Trophoblast cell (in vitro differentiated cells and primary cell): ENCODE measurements around the gene MMS19.
A peak's percentile ranks its signal among the peaks of the same experiment; 100 is the strongest.
"Not testable (repeated sequence)": the region's sequence is repeated elsewhere in the genome, so short reads cannot be mapped to it uniquely, and the experiment has no call there.

Experiments used
- DNase-seq, 2 donors: peaks; one replicate each; pipeline ENCODE4 v3.0.0-alpha.2; 2016
- H2AFZ ChIP-seq: 2 replicates; pipeline ENCODE4 v1.6.1; 2013; ENCODE audit warnings: low read length, moderate library complexity, mild to moderate bottlenecking; ENCODE audit not compliant: insufficient read depth, poor library complexity
- H2AK5ac ChIP-seq: 2 replicates; pipeline ENCODE4 v1.6.1; 2013; ENCODE audit warnings: mild to moderate bottlenecking, low read length
- H2BK120ac ChIP-seq: 2 replicates; pipeline ENCODE4 v1.6.1; 2013; ENCODE audit warnings: low read length, mild to moderate bottlenecking, moderate library complexity; ENCODE audit not compliant: insufficient read depth, poor library complexity
- H2BK12ac ChIP-seq: 2 replicates; pipeline ENCODE4 v1.6.1; 2013; ENCODE audit warnings: mild to moderate bottlenecking, low read length, moderate library complexity
- H2BK5ac ChIP-seq: 2 replicates; pipeline ENCODE4 v1.6.1; 2013; ENCODE audit warnings: low read length, low read depth, moderate library complexity, mild to moderate bottlenecking; ENCODE audit not compliant: poor library complexity
- H3K14ac ChIP-seq: 2 replicates; pipeline ENCODE4 v1.6.1; 2013; ENCODE audit warnings: mild to moderate bottlenecking, low read length
- H3K18ac ChIP-seq: 2 replicates; pipeline ENCODE4 v1.6.1; 2013; ENCODE audit warnings: mild to moderate bottlenecking, low read length
- H3K23ac ChIP-seq: 2 replicates; pipeline ENCODE4 v1.6.1; 2013; ENCODE audit warnings: low read length
- H3K27ac ChIP-seq: 2 replicates; pipeline ENCODE4 v1.5.1; 2013; ENCODE audit warnings: low read depth, mild to moderate bottlenecking, inconsistent platforms, low read length, moderate library complexity
- H3K27me3 ChIP-seq: 2 replicates; pipeline ENCODE4 v1.6.1; 2013; ENCODE audit warnings: inconsistent platforms, mild to moderate bottlenecking, low read length, moderate library complexity; ENCODE audit not compliant: insufficient read depth
- H3K36me3 ChIP-seq, 2 experiments: 1 replicate in 1 of 2; 2 replicates in 1 of 2; pipeline ENCODE4 v1.6.1; 2013; ENCODE audit warnings: low read length in 2 of 2, mild to moderate bottlenecking in 2 of 2, moderate library complexity in 1 of 2; ENCODE audit not compliant: insufficient read depth in 2 of 2, control insufficient read depth in 1 of 2
- H3K4ac ChIP-seq: 2 replicates; pipeline ENCODE4 v1.6.1; 2013; ENCODE audit warnings: low read depth, mild to moderate bottlenecking, low read length, moderate library complexity
- H3K4me1 ChIP-seq, 2 experiments: 1 replicate in 1 of 2; 2 replicates in 1 of 2; pipeline ENCODE4 v1.6.1; 2013; ENCODE audit warnings: low read length in 2 of 2, mild to moderate bottlenecking in 2 of 2, moderate library complexity in 1 of 2; ENCODE audit not compliant: insufficient read depth in 2 of 2, control insufficient read depth in 1 of 2
- H3K4me2 ChIP-seq: 2 replicates; pipeline ENCODE4 v1.6.1; 2013; ENCODE audit warnings: inconsistent platforms, mild to moderate bottlenecking, low read length, moderate library complexity
- H3K4me3 ChIP-seq: 2 replicates; pipeline ENCODE4 v1.5.1; 2013; ENCODE audit warnings: mild to moderate bottlenecking, low read depth, low read length, inconsistent platforms
- H3K79me1 ChIP-seq: one replicate; pipeline ENCODE4 v1.6.1; 2013; ENCODE audit warnings: low read length
- H3K79me2 ChIP-seq: 2 replicates; pipeline ENCODE4 v1.6.1; 2013; ENCODE audit warnings: low read length, mild to moderate bottlenecking; ENCODE audit not compliant: control insufficient read depth, insufficient read depth, poor library complexity
- H3K9ac ChIP-seq: 2 replicates; pipeline ENCODE4 v1.6.1; 2013; ENCODE audit warnings: mild to moderate bottlenecking, low read length
- H3K9me3 ChIP-seq: 2 replicates; pipeline ENCODE4 v1.6.1; 2013; ENCODE audit warnings: low read depth, mild to moderate bottlenecking, control low read depth, inconsistent platforms, low read length; ENCODE audit not compliant: insufficient read depth
- H4K12ac ChIP-seq: 2 replicates; pipeline ENCODE4 v1.6.1; 2013; ENCODE audit warnings: low read depth, mild to moderate bottlenecking, low read length, moderate library complexity
- H4K8ac ChIP-seq: 2 replicates; pipeline ENCODE4 v1.6.1; 2013; ENCODE audit warnings: low read depth, mild to moderate bottlenecking, low read length, moderate library complexity
- H4K91ac ChIP-seq: one replicate; pipeline ENCODE4 v1.6.1; 2013; ENCODE audit warnings: low read depth, mild to moderate bottlenecking, low read length, moderate library complexity
- WGBS: extraction: QIAGEN DNeasy Blood & Tissue Kit; methylation state at CpG from one replicate; pipeline ENCODE4 v1.1.7; 2013; ENCODE audit warnings: missing lambda C conversion rate; ENCODE audit not compliant: insufficient read length, insufficient coverage; ENCODE audit errors: extremely low coverage; 5-methylcytosine and 5-hydroxymethylcytosine counted together

MMS19 gene

DNA sequence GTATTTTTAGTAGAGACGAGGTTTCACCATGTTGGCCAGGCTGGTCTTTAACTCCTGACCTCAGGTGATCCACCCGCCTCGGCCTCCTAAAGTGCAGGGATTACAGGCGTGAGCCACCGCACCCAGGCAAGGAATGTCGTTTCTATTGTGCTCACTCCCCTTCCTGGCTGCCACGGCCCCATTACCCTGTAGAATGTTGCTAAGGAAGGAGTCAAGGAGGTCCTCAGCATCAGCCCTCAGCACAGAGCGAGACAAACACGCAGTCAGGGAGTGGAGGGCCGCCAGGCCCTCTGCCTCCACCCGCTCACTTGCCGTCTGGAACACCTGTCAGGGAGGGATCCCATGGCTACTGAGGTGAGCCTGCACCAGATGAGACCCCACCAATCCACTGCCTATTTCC is 29.4 kb downstream of the MMS19 start:
- not testable (repeated sequence) for H2BK120ac ChIP-seq, H4K8ac ChIP-seq, H3K27me3 ChIP-seq, H2BK12ac ChIP-seq, H3K79me1 ChIP-seq, H3K4me2 ChIP-seq, H3K4me3 ChIP-seq, H4K12ac ChIP-seq, H3K27ac ChIP-seq, H3K9ac ChIP-seq, H4K91ac ChIP-seq, H2AK5ac ChIP-seq, H3K79me2 ChIP-seq, H2BK5ac ChIP-seq, H3K4me1 ChIP-seq, H3K23ac ChIP-seq, H3K9me3 ChIP-seq, H2AFZ ChIP-seq, H3K4ac ChIP-seq, H3K14ac ChIP-seq, H3K18ac ChIP-seq
- DNase-seq = peak; percentile 15 to 20
- WGBS = no CpG with 5 or more reads among the region's 12 CpGs
- H3K36me3 ChIP-seq = peaks cover 47 to 62% of the 10 kb centered on the region in 2 experiments

DNA sequence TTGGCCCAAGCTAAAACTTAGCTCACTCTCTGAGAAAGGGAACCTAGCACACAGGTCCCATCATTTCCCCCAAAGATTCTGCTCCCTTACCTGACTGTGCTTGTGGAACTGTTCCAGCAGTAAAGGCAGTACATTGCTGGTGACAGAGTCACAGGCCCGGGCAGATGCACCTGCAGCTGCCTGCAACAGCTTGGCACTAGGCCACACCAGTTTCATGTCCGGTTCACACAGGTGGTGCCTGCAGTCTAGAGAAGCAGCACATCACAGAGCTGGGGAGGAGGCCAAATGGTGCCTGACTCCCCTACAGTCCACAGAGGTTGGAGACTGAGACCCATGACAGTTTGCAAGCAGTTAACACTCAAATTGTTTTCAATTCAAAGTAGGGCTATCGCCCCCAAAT is 30.1 kb downstream of the MMS19 start:
- Histone ChIP-seq H3K27me3 (no peaks in the 10 kb centered on the region), H3K23ac (peak overlapping the region; percentile 37)
- WGBS = no CpG with 5 or more reads among the region's 3 CpGs

DNA sequence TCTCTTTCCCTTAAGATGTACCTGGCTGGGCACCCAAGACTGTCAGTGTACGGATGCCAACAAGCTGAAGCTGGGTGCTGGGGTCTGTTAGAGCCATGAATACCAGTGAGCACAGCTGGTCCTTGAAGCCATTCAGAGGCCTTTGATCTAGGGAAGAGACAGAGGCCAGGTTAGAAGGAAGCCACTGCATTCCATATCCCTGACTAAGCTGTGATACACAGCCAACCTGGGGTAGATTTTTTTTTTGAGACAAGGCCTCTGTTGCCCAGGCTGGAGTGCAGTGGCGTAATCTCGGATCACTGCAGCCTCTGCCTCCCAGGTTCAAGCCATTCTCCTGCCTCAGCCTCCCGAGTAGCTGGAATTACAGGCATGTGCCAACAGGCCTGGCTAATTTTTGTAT is 31.5 kb downstream of the MMS19 start:
- Histone ChIP-seq H3K27me3 (no peaks in the 10 kb centered on the region), H2AK5ac (no peak overlapping the region), H3K4me3 (no peak overlapping the region), H3K9me3 (no peaks in the 10 kb centered on the region), H3K9ac (no peak overlapping the region), H3K4me2 (no peak overlapping the region), H3K4me1 (peaks cover 3 to 6% of the 10 kb centered on the region in 2 experiments), H3K4ac (no peak overlapping the region), H3K14ac (no peak overlapping the region), H3K36me3 (peaks cover 51 to 71% of the 10 kb centered on the region in 2 experiments), H4K12ac (no peak overlapping the region), H2AFZ (no peak overlapping the region), H3K79me1 (no peaks in the 10 kb centered on the region), H3K23ac (no peak overlapping the region), H3K18ac (no peak overlapping the region), H2BK12ac (no peak overlapping the region), H2BK120ac (no peak overlapping the region), H3K79me2 (no peaks in the 10 kb centered on the region), H2BK5ac (no peak overlapping the region), H3K27ac (no peak overlapping the region), H4K91ac (no peak overlapping the region), H4K8ac (no peak overlapping the region)
- no CpG with 5 or more reads among the region's 4 CpGs for WGBS
- DNase-seq = peak; percentile 52 to 73

More for the DNA sequence above, 30.1 kb downstream of the MMS19 start:
- H3K79me2 ChIP-seq = no peaks in the 10 kb centered on the region
- DNase-seq = no peak
- no peak overlapping the region for H3K14ac ChIP-seq
- H2AFZ ChIP-seq = no peak overlapping the region
- no peak overlapping the region for H2BK12ac ChIP-seq
- no peak overlapping the region for H2BK120ac ChIP-seq
- no peak overlapping the region for H3K18ac ChIP-seq
- H3K27ac ChIP-seq = no peak overlapping the region
- no peak overlapping the region for H3K4me3 ChIP-seq
- peaks cover 47 to 63% of the 10 kb centered on the region in 2 experiments for H3K36me3 ChIP-seq
- H2AK5ac ChIP-seq = no peak overlapping the region
- H4K12ac ChIP-seq = no peak overlapping the region
- H3K9ac ChIP-seq = peak overlapping the region; percentile 7
- H2BK5ac ChIP-seq = no peak overlapping the region
- H4K91ac ChIP-seq = no peak overlapping the region
- no peak overlapping the region for H4K8ac ChIP-seq
- H3K4me2 ChIP-seq = no peak overlapping the region
- no peaks in the 10 kb centered on the region for H3K9me3 ChIP-seq
- peaks cover 3 to 6% of the 10 kb centered on the region in 2 experiments for H3K4me1 ChIP-seq
- no peaks in the 10 kb centered on the region for H3K79me1 ChIP-seq
- no peak overlapping the region for H3K4ac ChIP-seq

DNA sequence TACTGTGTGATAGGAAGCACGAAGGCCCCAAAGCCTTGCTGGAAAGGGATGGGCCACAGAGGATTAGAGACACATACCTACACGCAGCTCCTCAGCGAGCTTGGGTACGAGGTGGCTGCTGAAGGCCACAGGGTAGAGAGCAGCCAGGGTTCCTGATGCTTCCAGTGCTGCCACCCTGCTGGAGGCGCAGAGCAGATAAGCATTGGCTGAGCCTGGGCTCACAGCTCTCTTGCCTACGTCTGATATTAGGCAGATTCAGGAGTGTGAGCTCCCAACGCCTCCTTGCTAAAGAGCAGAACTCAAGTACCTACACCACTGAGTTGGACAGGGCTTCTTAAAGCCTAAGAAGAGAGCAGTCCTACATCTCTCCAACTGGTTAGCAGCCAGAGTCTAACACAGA is 32.2 kb downstream of the MMS19 start:
- Histone ChIP-seq H4K12ac (no peak overlapping the region), H4K91ac (no peak overlapping the region), H2AK5ac (no peak overlapping the region), H2BK12ac (peak overlapping the region; percentile 15), H3K27ac (no peak overlapping the region), H3K27me3 (no peaks in the 10 kb centered on the region), H2AFZ (no peak overlapping the region), H3K79me2 (no peaks in the 10 kb centered on the region), H3K4me1 (peaks cover 3 to 6% of the 10 kb centered on the region in 2 experiments), H4K8ac (no peak overlapping the region), H3K4ac (no peak overlapping the region), H3K18ac (peak overlapping the region; percentile 25), H2BK120ac (no peak overlapping the region), H3K14ac (no peak overlapping the region), H3K36me3 (peaks cover 58 to 75% of the 10 kb centered on the region in 2 experiments), H3K9ac (no peak overlapping the region), H3K4me3 (no peak overlapping the region), H3K79me1 (no peaks in the 10 kb centered on the region), H3K4me2 (no peak overlapping the region), H3K23ac (no peak overlapping the region), H2BK5ac (no peak overlapping the region), H3K9me3 (no peaks in the 10 kb centered on the region)
- no peak for DNase-seq
- WGBS = no CpG with 5 or more reads among the region's 7 CpGs
